ENCODE results near the gene ABCB8. TPM values are rescaled to one million over a fixed set of nuclear protein-coding genes. Genes with fewer than 3 reads are reported as not detected.

ABCB8 gene
- total and polyA plus RNA-seq, 9 of the 15 experiments (the other 6 are each of a cell fraction or from before 2014, with no cell fraction given), result 7.6 to 106 (median 36.3) TPM

DNA sequence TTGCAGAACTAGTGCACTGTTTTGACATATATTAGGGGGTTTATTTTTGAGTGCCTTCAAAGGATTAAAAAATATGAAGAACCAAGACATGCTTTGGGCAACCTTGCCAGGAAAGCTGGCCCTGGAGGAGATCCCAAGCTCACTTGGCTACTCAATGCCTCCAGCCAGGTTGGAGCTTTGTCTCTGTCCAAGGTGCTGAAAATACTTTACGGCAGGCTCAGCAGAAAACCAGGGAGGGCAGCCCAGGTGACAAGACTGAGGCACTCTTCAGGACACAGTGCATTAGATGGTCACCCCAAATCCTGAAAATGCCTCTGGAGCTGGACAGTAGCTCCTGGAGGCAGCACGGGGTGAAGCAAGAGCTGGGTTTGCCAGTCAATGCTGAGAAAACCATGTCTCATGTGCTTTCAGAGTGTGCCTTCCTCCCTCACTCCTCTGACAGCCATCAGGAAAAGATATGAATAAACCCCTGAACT lies 44.3 kb upstream of the ABCB8 start (continued):
- TF ChIP-seq, protein P1, sequence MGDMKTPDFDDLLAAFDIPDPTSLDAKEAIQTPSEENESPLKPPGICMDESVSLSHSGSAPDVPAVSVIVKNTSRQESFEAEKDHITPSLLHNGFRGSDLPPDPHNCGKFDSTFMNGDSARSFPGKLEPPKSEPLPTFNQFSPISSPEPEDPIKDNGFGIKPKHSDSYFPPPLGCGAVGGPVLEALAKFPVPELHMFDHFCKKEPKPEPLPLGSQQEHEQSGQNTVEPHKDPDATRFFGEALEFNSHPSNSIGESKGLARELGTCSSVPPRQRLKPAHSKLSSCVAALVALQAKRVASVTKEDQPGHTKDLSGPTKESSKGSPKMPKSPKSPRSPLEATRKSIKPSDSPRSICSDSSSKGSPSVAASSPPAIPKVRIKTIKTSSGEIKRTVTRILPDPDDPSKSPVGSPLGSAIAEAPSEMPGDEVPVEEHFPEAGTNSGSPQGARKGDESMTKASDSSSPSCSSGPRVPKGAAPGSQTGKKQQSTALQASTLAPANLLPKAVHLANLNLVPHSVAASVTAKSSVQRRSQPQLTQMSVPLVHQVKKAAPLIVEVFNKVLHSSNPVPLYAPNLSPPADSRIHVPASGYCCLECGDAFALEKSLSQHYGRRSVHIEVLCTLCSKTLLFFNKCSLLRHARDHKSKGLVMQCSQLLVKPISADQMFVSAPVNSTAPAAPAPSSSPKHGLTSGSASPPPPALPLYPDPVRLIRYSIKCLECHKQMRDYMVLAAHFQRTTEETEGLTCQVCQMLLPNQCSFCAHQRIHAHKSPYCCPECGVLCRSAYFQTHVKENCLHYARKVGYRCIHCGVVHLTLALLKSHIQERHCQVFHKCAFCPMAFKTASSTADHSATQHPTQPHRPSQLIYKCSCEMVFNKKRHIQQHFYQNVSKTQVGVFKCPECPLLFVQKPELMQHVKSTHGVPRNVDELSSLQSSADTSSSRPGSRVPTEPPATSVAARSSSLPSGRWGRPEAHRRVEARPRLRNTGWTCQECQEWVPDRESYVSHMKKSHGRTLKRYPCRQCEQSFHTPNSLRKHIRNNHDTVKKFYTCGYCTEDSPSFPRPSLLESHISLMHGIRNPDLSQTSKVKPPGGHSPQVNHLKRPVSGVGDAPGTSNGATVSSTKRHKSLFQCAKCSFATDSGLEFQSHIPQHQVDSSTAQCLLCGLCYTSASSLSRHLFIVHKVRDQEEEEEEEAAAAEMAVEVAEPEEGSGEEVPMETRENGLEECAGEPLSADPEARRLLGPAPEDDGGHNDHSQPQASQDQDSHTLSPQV (IDR thresholded peaks at IDR 0.05), result no peak
- TF ChIP-seq, protein P2, sequence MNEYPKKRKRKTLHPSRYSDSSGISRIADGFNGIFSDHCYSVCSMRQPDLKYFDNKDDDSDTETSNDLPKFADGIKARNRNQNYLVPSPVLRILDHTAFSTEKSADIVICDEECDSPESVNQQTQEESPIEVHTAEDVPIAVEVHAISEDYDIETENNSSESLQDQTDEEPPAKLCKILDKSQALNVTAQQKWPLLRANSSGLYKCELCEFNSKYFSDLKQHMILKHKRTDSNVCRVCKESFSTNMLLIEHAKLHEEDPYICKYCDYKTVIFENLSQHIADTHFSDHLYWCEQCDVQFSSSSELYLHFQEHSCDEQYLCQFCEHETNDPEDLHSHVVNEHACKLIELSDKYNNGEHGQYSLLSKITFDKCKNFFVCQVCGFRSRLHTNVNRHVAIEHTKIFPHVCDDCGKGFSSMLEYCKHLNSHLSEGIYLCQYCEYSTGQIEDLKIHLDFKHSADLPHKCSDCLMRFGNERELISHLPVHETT (CRISPR knock-in tag; conservative IDR thresholded peaks at IDR 0.05 in 1 of 2, IDR thresholded peaks at IDR 0.05 in 1 of 2), result peak in 1 of 2 experiments; percentile 44; a peak in 1 of 4 replicates
- TF ChIP-seq CAMTA2 (CRISPR knock-in tag; conservative IDR thresholded peaks at IDR 0.05) (no peak), KDM4B (IDR thresholded peaks at IDR 0.05; ENCODE audit: borderline replicate concordance in 2 of 2, low read depth in 1 of 2) (no peak), HOXB6 (CRISPR knock-in tag; IDR thresholded peaks at IDR 0.05; ENCODE audit: borderline replicate concordance) (no peak), LEF1 (IDR thresholded peaks at IDR 0.05) (no peak), ZKSCAN1 (IDR thresholded peaks at IDR 0.05; ENCODE audit: low read depth, low read length) (no peak), BACH1 (tag; IDR thresholded peaks at IDR 0.05) (peak; percentile 45; the same call in 1 of the 2 replicates), HDAC8 (tag; IDR thresholded peaks at IDR 0.05) (no peak; the same call in 1 of the 2 replicates), BRD4 (IDR thresholded peaks at IDR 0.05) (no peak), NFXL1 (CRISPR knock-in tag; IDR thresholded peaks at IDR 0.05) (no peak)
- TF ChIP-seq, protein P3, sequence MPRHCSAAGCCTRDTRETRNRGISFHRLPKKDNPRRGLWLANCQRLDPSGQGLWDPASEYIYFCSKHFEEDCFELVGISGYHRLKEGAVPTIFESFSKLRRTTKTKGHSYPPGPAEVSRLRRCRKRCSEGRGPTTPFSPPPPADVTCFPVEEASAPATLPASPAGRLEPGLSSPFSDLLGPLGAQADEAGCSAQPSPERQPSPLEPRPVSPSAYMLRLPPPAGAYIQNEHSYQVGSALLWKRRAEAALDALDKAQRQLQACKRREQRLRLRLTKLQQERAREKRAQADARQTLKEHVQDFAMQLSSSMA (CRISPR knock-in tag; IDR thresholded peaks at IDR 0.05), result no peak
- TF ChIP-seq, protein P4, sequence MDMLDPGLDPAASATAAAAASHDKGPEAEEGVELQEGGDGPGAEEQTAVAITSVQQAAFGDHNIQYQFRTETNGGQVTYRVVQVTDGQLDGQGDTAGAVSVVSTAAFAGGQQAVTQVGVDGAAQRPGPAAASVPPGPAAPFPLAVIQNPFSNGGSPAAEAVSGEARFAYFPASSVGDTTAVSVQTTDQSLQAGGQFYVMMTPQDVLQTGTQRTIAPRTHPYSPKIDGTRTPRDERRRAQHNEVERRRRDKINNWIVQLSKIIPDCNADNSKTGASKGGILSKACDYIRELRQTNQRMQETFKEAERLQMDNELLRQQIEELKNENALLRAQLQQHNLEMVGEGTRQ (CRISPR knock-in tag; IDR thresholded peaks at IDR 0.05), result no peak

All from K562 (cell line).